ENCODE results near the gene GPR152.
"Not testable (repeated sequence)": the region's sequence is repeated elsewhere in the genome, so short reads cannot be mapped to it uniquely, and the experiment has no call there.

Gene GPR152

DNA sequence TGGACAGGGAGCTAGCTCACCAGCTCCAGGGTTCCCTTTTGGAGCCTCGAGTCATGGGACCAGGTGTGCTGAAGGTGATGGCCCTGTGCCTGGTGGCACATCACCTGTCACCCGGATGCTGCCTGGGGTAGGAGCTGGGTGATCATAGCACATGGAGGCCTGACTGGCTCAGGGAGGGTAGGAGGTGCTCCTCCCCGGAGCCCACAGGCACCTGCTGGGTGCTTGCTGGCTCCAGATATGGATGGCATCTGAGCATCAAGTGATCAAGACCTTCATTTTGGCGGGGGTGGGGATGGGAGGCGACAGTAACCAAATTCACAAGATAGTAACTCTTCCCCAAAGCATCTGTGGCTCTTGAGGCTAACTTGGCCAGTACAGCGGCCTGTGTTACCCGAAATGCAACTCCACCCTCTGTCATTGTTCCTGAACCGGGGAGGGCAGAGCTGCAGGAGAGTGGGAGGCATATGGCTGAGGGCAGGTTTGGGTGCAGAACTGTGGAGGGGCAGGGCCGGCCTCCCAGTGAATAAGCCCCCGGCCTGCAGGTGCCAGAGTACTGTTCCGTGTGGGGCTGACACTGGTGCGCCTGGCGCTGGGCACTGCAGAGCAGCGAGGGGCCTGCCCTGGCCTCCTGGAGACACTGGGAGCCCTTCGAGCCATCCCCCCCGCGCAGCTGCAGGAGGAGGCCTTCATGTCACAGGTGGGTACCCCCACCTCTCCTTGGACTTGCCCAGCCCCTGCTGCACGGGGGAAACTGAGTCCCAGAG lies 43.9 kb downstream of the GPR152 start:
- no peak for DNase-seq

GRCh38 chr11:67407688-67408163 lies 44.8 kb downstream of the GPR152 start:
- DNase-seq: no peak

DNA sequence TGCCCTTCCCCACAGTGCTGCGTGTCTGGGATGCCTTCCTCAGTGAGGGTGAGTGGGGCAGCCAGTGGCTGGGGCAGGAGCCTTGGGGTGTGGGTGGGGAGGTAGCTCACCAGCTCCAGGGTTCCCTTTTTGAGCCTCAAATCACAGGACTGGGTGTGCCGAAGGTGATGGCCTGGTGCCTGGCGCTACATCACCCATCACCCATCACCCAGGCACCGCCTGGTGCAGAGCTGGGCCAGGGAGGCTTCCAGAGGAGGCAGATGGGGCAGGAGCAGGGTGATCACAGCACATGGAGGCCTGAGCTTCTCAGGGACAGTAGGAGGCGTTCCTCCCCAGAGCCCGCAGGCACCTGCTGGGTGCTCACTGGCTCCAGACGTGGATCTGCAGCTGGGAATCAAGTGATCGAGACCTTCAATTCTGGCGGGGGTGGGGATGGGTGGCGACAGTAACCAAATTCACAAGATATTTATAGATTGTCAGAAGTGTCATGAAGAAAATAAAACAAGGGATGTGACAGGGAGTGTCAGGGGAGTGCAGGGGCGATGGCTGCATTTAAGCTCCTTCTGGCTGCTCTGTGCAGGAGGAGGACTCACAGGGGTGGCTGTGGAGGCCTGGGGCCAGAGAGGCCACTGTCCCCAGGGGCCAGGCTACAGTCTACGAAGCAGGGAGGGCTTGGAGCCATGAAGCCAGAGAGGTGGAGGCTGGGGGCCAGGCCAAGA lies 45.4 kb downstream of the GPR152 start:
- peak; percentile 66 to 80 for DNase-seq

GRCh38 chr11:67406420-67406968 lies 46.0 kb downstream of the GPR152 start:
- no peak for DNase-seq

DNA sequence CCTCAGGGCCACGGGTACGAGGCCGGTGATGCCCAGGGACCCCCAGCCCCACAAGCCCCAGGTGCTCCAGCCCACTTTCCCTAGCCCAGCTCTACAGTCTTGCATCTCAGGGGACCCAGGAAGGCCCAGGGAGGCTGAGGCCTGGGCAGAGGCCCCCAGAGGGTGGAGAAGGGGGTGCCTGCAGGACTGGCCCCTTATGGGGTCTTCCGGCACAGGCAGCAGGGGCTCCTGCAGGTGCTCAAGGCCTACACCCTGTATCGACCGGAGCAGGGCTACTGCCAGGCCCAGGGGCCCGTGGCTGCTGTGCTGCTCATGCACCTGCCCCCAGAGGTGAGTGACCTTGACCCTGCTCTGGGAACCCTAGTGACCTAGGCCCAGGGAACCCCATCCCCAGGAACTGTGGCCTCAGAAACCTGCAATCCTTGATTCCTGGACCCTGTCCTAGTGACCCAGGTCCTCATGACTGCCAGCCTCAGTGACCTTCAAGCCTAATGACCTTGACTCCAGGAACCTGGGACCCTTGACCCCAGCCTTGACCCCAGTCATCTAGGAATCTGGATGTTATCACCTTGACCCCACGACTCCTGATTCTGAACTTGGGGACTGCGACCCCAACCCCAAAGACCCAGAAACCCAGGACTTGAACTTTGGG lies 46.7 kb downstream of the GPR152 start:
- no peak for DNase-seq

DNA sequence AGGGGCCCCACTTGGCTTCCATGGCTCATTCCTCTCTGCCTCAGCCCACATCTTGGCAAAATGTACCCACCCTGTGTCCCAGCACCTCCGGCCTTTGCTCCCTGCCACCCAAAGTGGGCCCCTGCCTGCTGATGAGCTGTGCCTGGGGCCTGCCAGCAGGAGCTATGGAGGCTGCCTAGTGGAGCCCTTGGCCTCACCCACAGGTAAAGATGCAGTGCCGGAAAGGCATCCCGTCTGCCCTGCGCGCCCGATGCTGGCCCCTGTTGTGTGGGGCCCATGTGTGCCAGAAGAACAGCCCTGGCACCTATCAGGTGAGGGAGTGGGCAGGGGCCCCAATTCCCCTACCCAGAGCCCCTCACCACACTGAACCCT lies 47.3 kb downstream of the GPR152 start:
- no peak for DNase-seq

- DNase-seq: no peak
These were observed 47.9 kb downstream of the GPR152 start for GRCh38 chr11:67404515-67405195.

DNA sequence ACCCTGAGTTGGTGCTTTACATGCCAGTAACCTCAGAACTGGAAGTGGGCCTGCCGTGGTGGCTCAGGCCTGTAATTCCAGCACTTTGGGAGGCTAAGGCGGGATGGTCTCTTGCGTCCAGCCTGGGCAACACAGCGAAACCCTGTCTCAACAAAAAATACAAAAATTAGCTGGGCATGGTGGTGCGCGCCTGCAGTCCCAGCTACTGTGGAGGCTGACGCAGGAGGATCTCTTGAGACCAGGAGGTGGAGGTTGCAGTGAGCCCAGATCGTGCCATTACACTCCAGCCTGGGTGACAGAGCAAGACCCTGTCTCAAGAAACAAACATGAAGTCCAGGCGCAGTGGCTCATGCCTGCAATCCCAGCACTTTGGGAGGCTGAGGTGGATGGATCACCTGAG lies 49.4 kb downstream of the GPR152 start:
- not testable (repeated sequence) for DNase-seq

- DNase-seq: not testable (repeated sequence)
These were observed 50.2 kb downstream of the GPR152 start for GRCh38 chr11:67402192-67402839.

- peak; percentile 85 to 90 for DNase-seq
These were observed 50.9 kb downstream of the GPR152 start, which contains the start of gene PPP1CA for GRCh38 chr11:67401495-67402191. Gene PPP1CA, minus strand, starts transcription at chr11:67401858. Its CDS starts 76 bp downstream, at chr11:67401782.
